Measurements from ENCODE around the gene PBX3.

Gene PBX3

GRCh38 chr9:125974705-125975104 lies 227.5 kb downstream of the PBX3 start:
- Mint-ChIP-seq H3K36me3 (ENCODE audit: low read depth) (no peaks in the 10 kb centered on the region), H3K4me3 (no peak overlapping the region), H3K9me3 (peaks cover 15% of the 10 kb centered on the region), H3K4me1 (ENCODE audit: low read depth) (no peaks in the 10 kb centered on the region), H3K27me3 (peaks cover 2% of the 10 kb centered on the region), H3K27ac (no peak overlapping the region)
- intact Hi-C loops (cut with micrococcal nuclease), result no loop called here

GRCh38 chr9:125977223-125977622 lies 230.1 kb downstream of the PBX3 start:
- peaks cover 2% of the 10 kb centered on the region for H3K27me3 Mint-ChIP-seq

GRCh38 chr9:125979383-125979782 lies 232.2 kb downstream of the PBX3 start:
- Mint-ChIP-seq H3K4me1 (ENCODE audit: low read depth) (no peaks in the 10 kb centered on the region), H3K4me3 (no peak overlapping the region), H3K27me3 (no peaks in the 10 kb centered on the region), H3K27ac (no peak overlapping the region), H3K36me3 (ENCODE audit: low read depth) (no peaks in the 10 kb centered on the region), H3K9me3 (peaks cover 22% of the 10 kb centered on the region)
- intact Hi-C loops (cut with micrococcal nuclease), result no loop called here

More at GRCh38 chr9:125977223-125977622, 230.1 kb downstream of the PBX3 start:
- intact Hi-C loops (cut with micrococcal nuclease), result no loop called here
- peaks cover 22% of the 10 kb centered on the region for H3K9me3 Mint-ChIP-seq
- no peaks in the 10 kb centered on the region for H3K4me1 Mint-ChIP-seq (ENCODE audit: low read depth)
- H3K36me3 Mint-ChIP-seq (ENCODE audit: low read depth), result no peaks in the 10 kb centered on the region
- H3K4me3 Mint-ChIP-seq, result no peak overlapping the region
- H3K27ac Mint-ChIP-seq, result no peak overlapping the region

GRCh38 chr9:125982798-125983406 lies 235.7 kb downstream of the PBX3 start:
- peaks cover 22% of the 10 kb centered on the region for H3K9me3 Mint-ChIP-seq
- H3K36me3 Mint-ChIP-seq (ENCODE audit: low read depth), result no peaks in the 10 kb centered on the region
- no peak overlapping the region for H3K4me3 Mint-ChIP-seq
- intact Hi-C loops (cut with micrococcal nuclease), result no loop called here
- H3K27me3 Mint-ChIP-seq, result no peaks in the 10 kb centered on the region
- H3K27ac Mint-ChIP-seq, result no peak overlapping the region
- H3K4me1 Mint-ChIP-seq (ENCODE audit: low read depth), result no peaks in the 10 kb centered on the region

- Mint-ChIP-seq H3K27ac (no peak overlapping the region), H3K9me3 (peaks cover 17% of the 10 kb centered on the region), H3K27me3 (no peaks in the 10 kb centered on the region), H3K36me3 (ENCODE audit: low read depth) (no peaks in the 10 kb centered on the region), H3K4me1 (ENCODE audit: low read depth) (no peaks in the 10 kb centered on the region), H3K4me3 (no peak overlapping the region)
- intact Hi-C loops (cut with micrococcal nuclease), result no loop called here
Measured at GRCh38 chr9:125983681-125984080, 236.5 kb downstream of the PBX3 start.

GRCh38 chr9:125984461-125984860 lies 237.3 kb downstream of the PBX3 start:
- Mint-ChIP-seq H3K4me3 (no peak overlapping the region), H3K27ac (no peak overlapping the region), H3K36me3 (ENCODE audit: low read depth) (no peaks in the 10 kb centered on the region), H3K4me1 (ENCODE audit: low read depth) (no peaks in the 10 kb centered on the region), H3K9me3 (peaks cover 9% of the 10 kb centered on the region), H3K27me3 (no peaks in the 10 kb centered on the region)
- intact Hi-C loops (cut with micrococcal nuclease), result no loop called here

GRCh38 chr9:125985142-125985997 lies 238.2 kb downstream of the PBX3 start:
- Mint-ChIP-seq H3K4me3 (no peak overlapping the region), H3K27me3 (no peaks in the 10 kb centered on the region), H3K4me1 (ENCODE audit: low read depth) (no peaks in the 10 kb centered on the region), H3K9me3 (no peaks in the 10 kb centered on the region), H3K27ac (no peak overlapping the region), H3K36me3 (ENCODE audit: low read depth) (no peaks in the 10 kb centered on the region)
- intact Hi-C loops (cut with micrococcal nuclease), result no loop called here

GRCh38 chr9:125985998-125986655 lies 239.0 kb downstream of the PBX3 start:
- no peaks in the 10 kb centered on the region for H3K36me3 Mint-ChIP-seq (ENCODE audit: low read depth)
- no peaks in the 10 kb centered on the region for H3K9me3 Mint-ChIP-seq
- no peak overlapping the region for H3K27ac Mint-ChIP-seq
- H3K4me1 Mint-ChIP-seq (ENCODE audit: low read depth), result no peaks in the 10 kb centered on the region
- intact Hi-C loops (cut with micrococcal nuclease), result no loop called here
- H3K27me3 Mint-ChIP-seq, result no peaks in the 10 kb centered on the region
- H3K4me3 Mint-ChIP-seq, result no peak overlapping the region

- no peak overlapping the region for H3K4me3 Mint-ChIP-seq
- intact Hi-C loops (cut with micrococcal nuclease), result no loop called here
- H3K27me3 Mint-ChIP-seq, result no peaks in the 10 kb centered on the region
- no peaks in the 10 kb centered on the region for H3K36me3 Mint-ChIP-seq (ENCODE audit: low read depth)
- no peaks in the 10 kb centered on the region for H3K4me1 Mint-ChIP-seq (ENCODE audit: low read depth)
- no peak overlapping the region for H3K27ac Mint-ChIP-seq
- H3K9me3 Mint-ChIP-seq, result no peaks in the 10 kb centered on the region
Measured at GRCh38 chr9:125986966-125987365, 239.8 kb downstream of the PBX3 start.

- Mint-ChIP-seq H3K27me3 (no peaks in the 10 kb centered on the region), H3K36me3 (ENCODE audit: low read depth) (no peaks in the 10 kb centered on the region)
- intact Hi-C loops (cut with micrococcal nuclease), result no loop called here
Measured at GRCh38 chr9:125987420-125987819, 240.2 kb downstream of the PBX3 start.

GRCh38 chr9:125988479-125989050 lies 241.4 kb downstream of the PBX3 start:
- no peaks in the 10 kb centered on the region for H3K27me3 Mint-ChIP-seq
- intact Hi-C loops (cut with micrococcal nuclease), result no loop called here
- H3K27ac Mint-ChIP-seq, result no peak overlapping the region
- H3K36me3 Mint-ChIP-seq (ENCODE audit: low read depth), result no peaks in the 10 kb centered on the region
- H3K9me3 Mint-ChIP-seq, result no peaks in the 10 kb centered on the region
- H3K4me1 Mint-ChIP-seq (ENCODE audit: low read depth), result no peaks in the 10 kb centered on the region
- H3K4me3 Mint-ChIP-seq, result no peak overlapping the region

More at GRCh38 chr9:125987420-125987819, 240.2 kb downstream of the PBX3 start:
- Mint-ChIP-seq H3K9me3 (no peaks in the 10 kb centered on the region), H3K27ac (no peak overlapping the region), H3K4me3 (no peak overlapping the region), H3K4me1 (ENCODE audit: low read depth) (no peaks in the 10 kb centered on the region)

- H3K4me3 Mint-ChIP-seq, result no peak overlapping the region
Measured at GRCh38 chr9:125989090-125989501, 241.9 kb downstream of the PBX3 start.

GRCh38 chr9:125989524-125990180 lies 242.5 kb downstream of the PBX3 start:
- H3K4me1 Mint-ChIP-seq (ENCODE audit: low read depth), result no peaks in the 10 kb centered on the region
- intact Hi-C loops (cut with micrococcal nuclease), result no loop called here

More at GRCh38 chr9:125989090-125989501, 241.9 kb downstream of the PBX3 start:
- Mint-ChIP-seq H3K36me3 (ENCODE audit: low read depth) (no peaks in the 10 kb centered on the region), H3K27ac (no peak overlapping the region), H3K27me3 (no peaks in the 10 kb centered on the region), H3K9me3 (no peaks in the 10 kb centered on the region), H3K4me1 (ENCODE audit: low read depth) (no peaks in the 10 kb centered on the region)
- intact Hi-C loops (cut with micrococcal nuclease), result no loop called here

More at GRCh38 chr9:125989524-125990180, 242.5 kb downstream of the PBX3 start:
- no peaks in the 10 kb centered on the region for H3K9me3 Mint-ChIP-seq
- H3K27me3 Mint-ChIP-seq, result no peaks in the 10 kb centered on the region
- H3K36me3 Mint-ChIP-seq (ENCODE audit: low read depth), result no peaks in the 10 kb centered on the region
- H3K4me3 Mint-ChIP-seq, result no peak overlapping the region
- no peak overlapping the region for H3K27ac Mint-ChIP-seq

All from dendritic cell treated with granulocyte-macrophage colony-stimulating factor and Interleukin-4, amounts not matched to agents 40 ng/mL and 50 ng/mL, for 4 days (primary cell).